Liver (tissue), 9 donors: ENCODE data around the gene ASCL2. TPM values are rescaled to one million over a fixed set of nuclear protein-coding genes. Genes with fewer than 3 reads are reported as not detected.

Experiments
- DNase-seq: peaks from one replicate; pipeline ENCODE4 v3.0.0-alpha.2; 2017; ENCODE audit warnings: low spot score
- H3K27ac ChIP-seq, 2 donors: one replicate each; pipeline ENCODE4 v1.7.0; 2013; ENCODE audit warnings: inconsistent platforms in 2 of 2, low read length in 2 of 2, control low read depth in 1 of 2, low read depth in 1 of 2, mild to moderate bottlenecking in 1 of 2
- H3K27me3 ChIP-seq, 4 donors: one replicate each; pipeline versions ENCODE4 v1.6.1 to v1.7.0; 2013; ENCODE audit warnings: low read length in 3 of 4, inconsistent platforms in 1 of 4, mild to moderate bottlenecking in 1 of 4, moderate library complexity in 1 of 4; ENCODE audit not compliant: control insufficient read depth in 4 of 4, insufficient read depth in 4 of 4
- H3K36me3 ChIP-seq, 4 donors: one replicate each; pipeline versions ENCODE4 v1.6.1 to v1.7.0; 2013; ENCODE audit warnings: low read length in 3 of 4, mild to moderate bottlenecking in 3 of 4, low read depth in 1 of 4, moderate library complexity in 1 of 4; ENCODE audit not compliant: control insufficient read depth in 4 of 4, insufficient read depth in 3 of 4
- H3K4me1 ChIP-seq, 4 donors: one replicate each; pipeline versions ENCODE4 v1.6.1 to v1.7.0; 2013; ENCODE audit warnings: low read length in 3 of 4, mild to moderate bottlenecking in 3 of 4, moderate library complexity in 1 of 4; ENCODE audit not compliant: control insufficient read depth in 4 of 4, insufficient read depth in 4 of 4
- H3K4me3 ChIP-seq, 3 donors: one replicate each; pipeline versions ENCODE4 v1.6.1 to v1.7.0; 2013; ENCODE audit warnings: low read length in 3 of 3, control low read depth in 1 of 3, low read depth in 1 of 3, mild to moderate bottlenecking in 1 of 3
- H3K9ac ChIP-seq, 2 donors: one replicate each; pipeline ENCODE4 v1.7.0; 2013; ENCODE audit warnings: low read length in 2 of 2, mild to moderate bottlenecking in 2 of 2, moderate library complexity in 2 of 2, control low read depth in 1 of 2, low read depth in 1 of 2
- H3K9me3 ChIP-seq, 4 donors: one replicate each; pipeline versions ENCODE4 v1.6.1 to v1.7.0; 2013; ENCODE audit warnings: low read length in 3 of 4; ENCODE audit not compliant: control insufficient read depth in 4 of 4
- ATF3 ChIP-seq: IDR thresholded peaks from 2 replicates; pipeline ENCODE4 v1.6.1; 2016; ENCODE audit warnings: antibody characterized with exemption
- CTCF ChIP-seq: fragments of 150-350 bp; IDR thresholded peaks from 2 replicates; pipeline ENCODE4 v1.5.1; 2017; ENCODE audit warnings: improper control_type of control experiment, low read depth, low read length; ENCODE audit not compliant: missing input control
- EGR1 ChIP-seq, 2 donors: IDR thresholded peaks; 2 replicates each; pipeline ENCODE4 v1.6.1; 2016 to 2018; ENCODE audit warnings: antibody characterized with exemption in 2 of 2, low read depth in 2 of 2
- FOXA1 ChIP-seq: IDR thresholded peaks from 2 replicates; pipeline ENCODE4 v1.6.1; 2016; ENCODE audit warnings: antibody characterized with exemption
- FOXA2 ChIP-seq: IDR thresholded peaks from 2 replicates; pipeline ENCODE4 v1.6.1; 2016; ENCODE audit warnings: antibody characterized with exemption
- GABPA ChIP-seq, 2 donors: IDR thresholded peaks in 1 of 2; conservative IDR thresholded peaks in 1 of 2; 2 replicates each; pipeline ENCODE4 v1.6.1; 2016; ENCODE audit warnings: antibody characterized with exemption in 2 of 2, mild to moderate bottlenecking in 1 of 2, moderate library complexity in 1 of 2
- HNF4A ChIP-seq, 2 donors: conservative IDR thresholded peaks; 2 replicates each; pipeline ENCODE4 v1.6.1; 2016; ENCODE audit warnings: antibody characterized with exemption in 2 of 2, mild to moderate bottlenecking in 2 of 2
- HNF4G ChIP-seq: IDR thresholded peaks from 2 replicates; pipeline ENCODE4 v1.6.1; 2016; ENCODE audit warnings: antibody characterized with exemption
- JUND ChIP-seq, 2 donors: IDR thresholded peaks; 2 replicates each; pipeline ENCODE4 v1.6.1; 2016; ENCODE audit warnings: antibody characterized with exemption in 2 of 2
- MAX ChIP-seq: IDR thresholded peaks from 2 replicates; pipeline ENCODE4 v1.6.1; 2016; ENCODE audit warnings: antibody characterized with exemption
- NR2F2 ChIP-seq: IDR thresholded peaks from 2 replicates; pipeline ENCODE4 v1.6.1; 2016; ENCODE audit warnings: antibody characterized with exemption
- RAD21 ChIP-seq, 2 donors: IDR thresholded peaks; 2 replicates each; pipeline ENCODE4 v1.6.1; 2016; ENCODE audit warnings: antibody characterized with exemption in 2 of 2, mild to moderate bottlenecking in 2 of 2
- REST ChIP-seq: IDR thresholded peaks from 2 replicates; pipeline ENCODE4 v1.6.1; 2016; ENCODE audit warnings: antibody characterized with exemption, mild to moderate bottlenecking
- RXRA ChIP-seq, 2 donors: IDR thresholded peaks; 2 replicates each; pipeline ENCODE4 v1.6.1; 2017 to 2018; ENCODE audit warnings: antibody characterized with exemption in 2 of 2, mild to moderate bottlenecking in 1 of 2
- SP1 ChIP-seq: IDR thresholded peaks from 2 replicates; pipeline ENCODE4 v1.6.1; 2018; ENCODE audit warnings: antibody characterized with exemption, mild to moderate bottlenecking
- TAF1 ChIP-seq: conservative IDR thresholded peaks from 2 replicates; pipeline ENCODE4 v1.6.1; 2016; ENCODE audit warnings: antibody characterized with exemption, mild to moderate bottlenecking
- YY1 ChIP-seq: IDR thresholded peaks from 2 replicates; pipeline ENCODE4 v1.6.1; 2016; ENCODE audit warnings: antibody characterized with exemption, mild to moderate bottlenecking
- ZBTB33 ChIP-seq: IDR thresholded peaks from 2 replicates; pipeline ENCODE4 v1.6.1; 2016; ENCODE audit warnings: antibody characterized with exemption
- WGBS: extraction: QIAGEN DNeasy Blood & Tissue Kit; methylation state at CpG from one replicate; pipeline ENCODE4 v1.1.7; 2013; 5-methylcytosine and 5-hydroxymethylcytosine counted together
- polyA plus RNA-seq, 2 donors: library from polyadenylated mRNA; stranded (reverse) in 1 of 2; unstranded in 1 of 2; fragments of 200-250 nt in 1 of 2; fragments of >200 nt in 1 of 2; fragmentation: Nextera tagmentation in 1 of 2; extraction: Ambion mirVana in 1 of 2; gene quantifications; one replicate each; pipeline versions ENCODE4 v1.2.1 to v1.2.3, GENCODE V29; 2013 to 2015
- total RNA-seq, 2 donors: library from RNA; depleted of rRNA; stranded (reverse); fragments of >200 nt; gene quantifications; one replicate each; pipeline ENCODE4 v1.2.3, GENCODE V29; 2014
- donor health status: healthy.
- donor health status: healthy.
- donor health status: healthy.
- donor health status: healthy.
- donor health status: healthy.

ASCL2 gene
- total and polyA plus RNA-seq, 4 donors = 0.17 to 0.47 (median 0.32) TPM

GRCh38 chr11:2305140-2305778 lies 34.9 kb upstream of the ASCL2 start:
- peak; percentile 96 for DNase-seq
- 27% methylated on average over 10 of the region's 10 CpGs for WGBS
- Histone ChIP-seq H3K36me3 (no peaks in the 10 kb centered on the region), H3K27ac (no peak overlapping the region), H3K4me1 (peaks cover 6 to 39% (median 24%) of the 10 kb centered on the region in 4 donors), H3K27me3 (no peaks in the 10 kb centered on the region), H3K4me3 (no peak overlapping the region), H3K9me3 (no peaks in the 10 kb centered on the region), H3K9ac (no peak overlapping the region)
- TF ChIP-seq RAD21 (IDR thresholded peaks at IDR 0.05) (peak; percentile 96), ZBTB33 (no peak), CTCF (peak; percentile 91), TAF1 (no peak)

- 61% methylated on average over 14 of the region's 14 CpGs for WGBS
- TF ChIP-seq EGR1 (IDR thresholded peaks at IDR 0.05; ENCODE audit: low read depth in 2 of 2) (no peak), FOXA2 (no peak), CTCF (no peak), SP1 (no peak), HNF4A (conservative IDR thresholded peaks at IDR 0.05) (no peak), FOXA1 (no peak), REST (no peak), TAF1 (no peak), ATF3 (no peak), JUND (IDR thresholded peaks at IDR 0.05) (no peak), MAX (no peak), HNF4G (no peak), RXRA (IDR thresholded peaks at IDR 0.05) (no peak), ZBTB33 (no peak), GABPA (IDR thresholded peaks at IDR 0.05 in 1 of 2, conservative IDR thresholded peaks at IDR 0.05 in 1 of 2) (no peak), YY1 (no peak), NR2F2 (no peak), RAD21 (IDR thresholded peaks at IDR 0.05) (no peak)
- Histone ChIP-seq H3K9me3 (no peaks in the 10 kb centered on the region), H3K27ac (no peak overlapping the region), H3K36me3 (no peaks in the 10 kb centered on the region), H3K4me1 (peaks cover 6 to 39% (median 24%) of the 10 kb centered on the region in 4 donors), H3K27me3 (no peaks in the 10 kb centered on the region), H3K9ac (peak overlapping the region in 1 of 2 donors; percentile 28), H3K4me3 (no peak overlapping the region)
- DNase-seq = peak; percentile 62
These were observed 34.2 kb upstream of the ASCL2 start for GRCh38 chr11:2304506-2305139.
